GM18499 (cell line): ENCODE results near the gene C3orf22.
"Not testable (repeated sequence)": the region's sequence is repeated elsewhere in the genome, so short reads cannot be mapped to it uniquely, and the experiment has no call there.

Experiments
- ATAC-seq: cut with Tn5 transposase; IDR thresholded peaks from one replicate; pipeline ENCODE4 v1.9.1; 2021; ENCODE audit warnings: moderate number of reproducible peaks; ENCODE audit not compliant: insufficient read depth, unreplicated experiment

C3orf22 gene

DNA sequence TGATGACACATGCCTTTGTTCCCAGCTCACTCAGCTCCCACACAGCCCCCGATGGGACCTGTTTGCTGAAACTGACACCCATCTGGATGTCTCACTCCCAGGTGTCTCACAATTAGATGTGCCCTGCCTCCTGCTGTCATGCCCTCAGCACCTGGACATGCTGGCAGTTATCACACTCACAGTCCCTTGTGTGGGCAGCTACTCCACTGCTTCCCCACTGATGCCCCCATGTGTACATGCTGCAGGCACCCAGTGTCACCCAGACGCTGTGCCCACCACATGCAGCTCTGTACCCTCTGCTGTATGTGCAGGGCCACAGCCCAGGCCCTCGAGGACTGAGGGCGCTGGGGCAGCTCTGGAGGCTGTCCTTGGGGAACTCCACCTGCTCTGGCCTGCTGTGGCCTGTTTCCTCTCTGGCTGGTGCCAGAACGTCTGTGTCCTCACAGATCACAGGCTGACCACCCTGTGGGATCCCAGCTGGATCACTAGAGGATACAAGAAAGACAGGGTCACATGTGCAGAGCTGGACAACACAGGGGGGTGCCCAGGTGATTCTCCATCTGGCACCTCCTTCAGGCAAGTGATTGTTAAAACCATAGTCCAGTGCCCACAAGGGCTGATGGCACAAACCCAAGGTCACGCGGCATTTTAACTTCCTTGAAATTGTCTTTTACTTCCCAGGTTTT is 14.0 kb downstream of the C3orf22 start:
- no peak for ATAC-seq

DNA sequence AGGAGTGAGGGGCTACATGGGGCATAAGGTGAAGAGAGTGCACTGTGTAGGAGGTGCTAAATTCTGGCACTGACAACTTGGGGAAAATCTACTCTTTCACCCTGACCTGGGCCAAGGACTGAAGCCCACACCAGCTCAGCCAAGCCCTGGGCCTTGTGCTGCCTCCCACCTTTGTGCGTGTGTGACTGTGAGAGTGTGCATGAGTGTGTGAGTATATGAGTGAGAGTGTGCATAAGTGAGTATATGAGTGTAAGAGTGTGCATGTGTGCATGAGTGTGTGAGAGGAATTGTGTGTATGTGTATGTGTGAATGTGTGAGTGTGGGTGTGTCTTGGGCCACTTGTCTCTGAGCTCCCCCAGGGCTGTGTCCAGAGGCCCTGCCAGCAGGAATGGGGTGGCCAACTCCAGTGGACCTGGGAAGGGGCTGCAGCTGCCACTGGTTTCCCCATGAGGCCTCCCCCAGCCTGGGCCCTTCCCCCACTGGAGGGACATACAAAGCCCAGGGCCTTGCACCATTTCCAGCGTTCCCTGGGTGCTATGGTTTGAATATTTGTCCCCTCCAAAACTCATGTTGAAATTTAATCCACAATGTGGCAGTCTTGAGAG is 15.2 kb downstream of the C3orf22 start:
- no peak for ATAC-seq

DNA sequence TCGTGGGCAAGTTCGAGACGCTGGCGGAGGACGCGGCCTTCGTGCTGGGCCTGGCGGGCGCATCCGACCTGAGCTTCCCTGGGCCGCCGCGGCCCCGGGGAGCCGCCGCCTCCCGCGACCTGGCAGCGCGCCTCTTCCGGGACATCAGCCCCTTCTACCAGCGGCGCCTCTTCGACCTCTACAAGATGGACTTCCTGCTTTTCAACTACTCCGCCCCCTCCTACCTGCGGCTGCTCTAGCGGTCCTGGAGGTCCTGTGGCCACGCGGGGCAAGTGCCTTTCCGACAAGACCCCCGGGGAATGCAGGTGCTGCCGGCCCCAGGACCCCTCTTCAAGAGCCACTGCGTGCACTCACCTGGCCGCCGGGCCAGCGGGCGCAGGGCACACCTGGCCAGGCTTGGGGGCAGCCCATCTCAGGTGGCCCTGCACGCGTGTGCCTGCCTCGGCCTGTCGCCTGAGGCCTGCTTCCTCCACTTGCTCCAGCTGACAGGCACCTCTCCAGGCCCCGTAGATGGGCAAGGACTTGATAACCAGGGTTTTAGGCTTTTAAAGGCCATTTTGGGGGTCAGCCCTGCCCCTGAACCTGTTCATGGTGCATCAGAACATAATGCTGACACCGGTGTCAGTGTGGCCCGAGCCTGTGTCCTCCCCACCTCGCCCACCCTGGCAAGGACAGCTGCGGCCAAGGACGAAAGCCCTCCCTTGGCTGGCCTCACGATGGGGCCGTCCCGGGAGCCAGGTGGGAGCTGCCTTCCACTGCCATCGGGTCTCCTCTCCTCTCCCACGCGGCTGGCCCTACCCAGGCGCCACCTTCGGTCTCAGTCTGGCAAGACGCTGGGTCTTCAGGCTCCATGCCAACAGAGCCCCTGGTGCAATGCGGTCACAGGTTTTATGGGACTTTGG is 16.1 kb downstream of the C3orf22 start:
- ATAC-seq, result no peak

DNA sequence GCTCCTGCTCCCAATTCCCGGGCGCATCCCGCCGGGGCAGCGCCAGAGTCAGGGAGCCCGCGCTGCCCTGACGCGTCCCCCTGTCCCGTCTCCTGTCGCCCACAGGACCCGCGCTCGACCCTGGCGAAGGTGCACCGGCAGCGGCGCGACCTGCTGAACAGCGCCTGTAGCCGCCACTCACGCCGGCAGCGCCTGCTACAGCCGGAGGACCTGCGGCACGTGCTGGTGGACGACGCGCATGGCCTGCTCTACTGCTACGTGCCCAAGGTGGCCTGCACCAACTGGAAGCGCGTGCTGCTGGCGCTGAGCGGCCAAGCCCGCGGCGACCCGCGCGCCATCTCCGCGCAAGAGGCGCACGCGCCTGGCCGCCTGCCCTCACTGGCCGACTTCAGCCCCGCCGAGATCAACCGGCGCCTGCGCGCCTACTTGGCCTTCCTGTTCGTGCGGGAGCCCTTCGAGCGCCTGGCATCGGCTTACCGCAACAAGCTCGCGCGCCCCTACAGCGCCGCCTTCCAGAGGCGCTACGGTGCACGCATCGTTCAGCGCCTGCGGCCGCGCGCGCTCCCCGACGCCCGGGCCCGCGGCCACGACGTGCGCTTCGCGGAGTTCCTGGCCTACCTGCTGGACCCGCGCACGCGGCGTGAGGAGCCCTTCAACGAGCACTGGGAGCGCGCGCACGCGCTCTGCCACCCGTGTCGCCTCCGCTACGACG is 16.9 kb downstream of the C3orf22 start:
- ATAC-seq, result no peak

DNA sequence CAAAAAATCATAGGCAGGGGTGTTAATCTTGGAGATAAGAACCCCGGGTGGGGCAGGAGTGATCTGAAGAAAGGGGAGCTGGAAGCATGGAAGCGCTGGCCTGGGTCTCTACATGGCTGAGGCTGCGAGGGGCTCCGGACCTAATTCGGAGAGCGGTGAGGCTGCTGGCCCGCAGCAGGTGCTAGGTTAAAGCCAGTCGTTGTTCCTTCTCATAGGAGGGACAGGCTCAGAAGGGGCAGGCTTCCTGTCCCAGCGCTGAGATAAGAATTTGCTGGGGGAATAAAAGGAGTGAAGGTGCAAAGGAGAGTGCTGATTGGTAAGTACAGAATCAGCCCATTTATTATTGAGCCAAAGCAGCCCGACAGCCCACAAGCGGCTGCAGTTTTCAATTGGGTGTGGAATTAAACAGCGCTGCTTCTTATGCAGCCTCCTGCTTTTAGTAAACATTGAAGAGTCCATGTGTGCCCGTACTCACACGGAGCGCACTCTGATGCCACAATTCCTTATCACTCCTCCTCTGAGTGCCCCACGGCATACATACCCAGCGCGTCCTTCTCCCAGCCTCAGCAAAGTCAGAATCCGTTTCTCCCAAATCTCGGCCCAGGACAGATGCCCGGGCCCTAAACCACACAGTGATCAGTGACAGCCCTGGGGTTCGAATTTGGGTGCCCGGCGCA is 17.6 kb downstream of the C3orf22 start:
- no peak for ATAC-seq

DNA sequence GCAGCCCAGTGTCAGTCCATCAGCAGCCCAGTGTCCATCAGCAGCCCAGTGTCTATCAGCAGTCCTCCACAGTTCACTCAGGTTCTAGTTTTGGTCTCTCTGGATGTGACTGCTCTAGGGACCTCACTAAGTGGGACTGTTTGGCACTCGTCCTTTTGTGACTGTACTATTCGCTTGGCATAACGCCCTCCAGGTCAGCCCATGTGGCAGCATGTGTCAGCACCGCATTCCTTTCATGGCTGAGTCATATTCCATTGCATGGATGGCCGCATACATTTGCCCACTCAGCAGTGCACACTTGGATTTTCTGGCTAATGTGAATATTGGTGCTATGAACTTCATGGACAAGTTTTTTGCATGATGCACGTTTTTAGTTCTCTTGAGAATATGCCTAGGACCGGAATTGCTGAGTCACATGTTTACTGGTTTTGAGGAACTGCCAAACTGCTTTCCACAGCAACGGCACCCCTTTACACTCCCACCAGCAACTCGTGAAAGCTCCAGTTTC is 18.3 kb downstream of the C3orf22 start:
- no peak for ATAC-seq

DNA sequence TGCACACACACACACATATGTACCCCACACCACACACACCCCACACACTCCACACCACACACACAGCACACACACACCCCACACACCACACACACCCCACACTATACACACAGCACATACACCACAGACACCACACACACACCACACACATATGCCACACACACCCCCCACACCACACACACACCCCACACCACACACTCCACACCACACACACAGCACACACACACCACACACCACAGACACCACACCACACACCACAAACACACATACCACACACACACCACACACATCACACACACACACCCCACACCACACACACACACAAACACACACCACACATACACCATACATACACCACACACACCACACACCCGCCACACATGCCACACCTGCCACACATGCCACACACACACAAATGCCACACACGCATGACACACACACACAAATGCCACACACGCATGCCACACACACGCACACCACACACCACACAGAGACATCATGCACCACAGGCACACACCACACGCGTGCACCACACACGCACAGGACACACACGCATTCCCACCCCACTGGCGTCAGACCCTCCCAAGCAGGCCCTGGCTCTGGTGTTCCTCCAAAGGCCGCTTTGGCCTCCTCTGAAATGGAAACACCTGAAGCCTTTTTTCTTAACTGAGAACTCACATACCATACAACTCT is 19.0 kb downstream of the C3orf22 start:
- no peak for ATAC-seq

DNA sequence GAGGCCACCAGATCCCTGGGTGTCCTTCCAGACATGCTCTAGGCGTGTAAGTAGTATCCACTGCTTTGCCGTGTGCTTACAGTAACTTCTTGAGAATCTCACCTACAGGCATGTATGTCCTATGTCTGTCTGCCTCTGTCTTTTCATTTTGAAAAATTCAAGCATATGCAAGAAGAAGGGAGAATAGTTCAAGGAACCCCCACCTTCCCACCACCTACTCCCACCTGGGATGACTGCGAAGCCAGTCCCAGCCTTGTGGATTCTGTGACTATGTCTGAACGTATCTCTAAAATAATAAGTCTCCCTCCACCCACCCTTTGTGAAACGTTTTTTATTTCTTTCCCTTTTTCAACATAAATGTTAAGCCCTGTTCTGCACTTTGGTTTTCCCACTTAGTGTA is 19.8 kb downstream of the C3orf22 start:
- no peak for ATAC-seq

DNA sequence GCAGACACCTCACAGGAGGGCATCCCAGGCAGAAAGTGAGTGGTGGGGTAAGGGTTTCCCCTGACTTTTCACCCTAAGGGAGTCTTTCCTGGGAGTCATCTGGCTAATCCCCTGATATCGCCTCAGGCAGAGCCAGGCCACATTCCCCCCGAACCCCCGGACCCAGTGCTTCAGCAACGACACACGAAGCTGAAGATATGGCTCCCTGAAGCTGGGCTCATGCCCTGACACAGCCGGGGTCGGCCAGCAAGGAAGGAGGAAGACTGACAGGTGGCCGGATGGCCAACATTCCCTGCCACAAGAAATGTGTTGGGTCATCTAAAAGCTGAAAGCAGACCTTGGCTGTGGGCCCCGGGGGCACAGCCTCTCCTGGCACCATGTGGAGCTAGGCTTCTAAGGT is 20.4 kb downstream of the C3orf22 start:
- no peak for ATAC-seq

DNA sequence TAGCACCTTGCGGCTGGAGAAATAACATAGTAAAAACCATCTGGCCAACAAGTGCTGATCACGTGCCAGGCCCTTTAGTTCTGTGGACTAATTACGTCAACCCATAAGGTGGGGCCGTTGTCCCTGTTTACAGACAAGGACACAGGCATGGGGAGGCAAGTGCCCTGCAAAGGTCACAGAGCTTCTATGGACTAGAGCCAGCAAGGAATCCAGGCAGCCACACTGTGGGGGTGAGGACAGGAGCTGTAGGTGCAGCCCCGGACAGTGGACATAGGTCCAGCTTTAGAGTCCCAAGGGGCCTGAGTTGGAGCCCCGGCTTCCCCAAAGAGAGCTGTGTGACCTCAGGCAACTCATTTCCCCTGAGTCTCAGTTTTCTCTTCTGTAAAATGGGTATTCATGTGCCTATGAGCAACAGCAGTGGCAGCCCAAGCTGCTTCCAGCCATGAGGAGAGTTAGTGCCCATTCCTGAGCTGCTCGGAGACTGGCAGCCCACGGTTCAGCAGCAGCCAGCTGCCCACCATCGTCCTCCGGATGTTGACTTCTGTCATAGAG is 20.9 kb downstream of the C3orf22 start:
- no peak for ATAC-seq

DNA sequence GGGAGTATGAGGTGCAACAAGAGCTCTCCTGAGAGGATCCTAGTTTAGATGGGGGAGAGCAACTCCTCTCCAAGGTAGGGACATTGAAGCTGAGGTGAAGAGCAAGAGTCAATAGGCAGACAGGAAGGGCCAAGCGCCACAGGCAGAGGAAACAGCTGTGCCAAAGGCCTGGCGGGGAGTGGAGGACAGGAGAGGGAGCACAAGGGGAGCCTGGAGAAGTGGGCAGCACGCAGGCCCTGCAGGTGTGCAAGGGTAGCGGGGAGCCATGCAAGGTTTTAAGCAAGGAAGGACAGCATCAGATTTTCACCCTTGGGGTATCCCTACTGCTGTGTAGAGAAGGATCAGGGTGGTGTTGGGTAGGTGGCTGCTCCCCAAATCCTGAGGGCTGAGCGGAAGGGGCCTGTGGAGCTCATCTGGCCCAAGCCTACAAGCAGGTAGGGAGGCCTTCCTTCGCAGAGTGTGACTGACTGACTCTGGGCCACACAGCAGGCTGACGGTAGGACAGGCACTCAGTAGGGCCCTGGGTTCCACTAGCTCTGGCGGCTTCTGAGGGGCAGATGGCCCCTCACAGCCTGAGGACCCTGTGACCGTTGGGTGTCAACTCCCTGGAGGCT is 21.5 kb downstream of the C3orf22 start:
- no peak for ATAC-seq

DNA sequence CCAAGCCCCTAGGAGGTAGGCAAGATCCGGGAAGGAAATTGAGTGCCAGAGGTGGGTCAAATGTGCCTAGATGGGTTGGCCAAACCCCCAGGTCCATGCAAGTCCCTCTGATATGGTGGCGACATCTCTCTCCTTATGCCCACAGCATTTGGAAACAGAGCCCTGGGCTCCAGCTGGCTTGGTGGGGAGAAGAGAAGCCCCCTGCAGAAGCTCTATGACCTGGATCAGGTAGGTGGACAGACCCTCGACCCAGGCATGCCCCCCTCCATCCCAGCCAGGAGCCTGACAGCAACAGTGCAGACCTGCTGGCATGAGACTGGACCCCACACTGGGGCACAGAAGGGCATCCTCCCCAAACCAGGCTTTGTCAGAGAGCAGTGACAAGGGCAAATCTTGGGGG is 22.6 kb downstream of the C3orf22 start:
- ATAC-seq, result no peak

DNA sequence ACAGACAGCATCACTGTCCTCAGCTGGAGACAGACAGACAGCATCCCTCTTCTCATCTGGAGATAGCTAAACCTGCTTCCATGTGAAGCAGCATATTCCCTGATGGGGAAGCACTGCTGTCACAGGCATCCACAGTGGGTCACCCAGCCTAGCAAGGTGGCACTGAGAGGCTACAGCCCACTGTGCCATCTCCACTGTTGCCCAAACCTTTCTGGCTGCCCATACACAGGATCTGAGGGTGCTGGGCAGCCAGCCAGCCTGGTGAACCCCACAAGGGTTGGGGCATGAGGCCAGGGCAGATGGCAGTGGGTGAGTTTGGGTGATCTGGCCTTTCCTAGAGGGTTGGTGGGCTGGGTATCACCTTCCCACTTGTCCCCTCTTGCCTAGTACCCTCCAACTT is 23.1 kb downstream of the C3orf22 start:
- no peak for ATAC-seq

DNA sequence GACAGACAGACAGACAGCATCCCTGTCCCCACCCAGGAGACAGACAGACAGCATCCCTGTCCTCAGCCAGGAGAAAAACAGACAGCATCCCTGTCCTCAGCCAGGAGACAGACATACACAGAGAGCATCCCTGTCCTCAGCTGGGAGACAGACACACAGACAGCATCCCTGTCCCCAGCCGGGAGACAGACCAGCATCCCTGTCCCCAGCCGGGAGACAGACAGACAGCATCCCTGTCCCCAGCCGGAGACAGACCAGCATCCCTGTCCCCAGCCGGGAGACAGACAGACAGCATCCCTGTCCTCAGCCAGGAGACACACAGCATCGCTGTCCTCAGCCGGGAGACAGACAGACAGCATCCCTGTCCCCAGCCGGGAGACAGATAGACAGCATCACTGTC is 24.0 kb downstream of the C3orf22 start:
- ATAC-seq, result not testable (repeated sequence)

DNA sequence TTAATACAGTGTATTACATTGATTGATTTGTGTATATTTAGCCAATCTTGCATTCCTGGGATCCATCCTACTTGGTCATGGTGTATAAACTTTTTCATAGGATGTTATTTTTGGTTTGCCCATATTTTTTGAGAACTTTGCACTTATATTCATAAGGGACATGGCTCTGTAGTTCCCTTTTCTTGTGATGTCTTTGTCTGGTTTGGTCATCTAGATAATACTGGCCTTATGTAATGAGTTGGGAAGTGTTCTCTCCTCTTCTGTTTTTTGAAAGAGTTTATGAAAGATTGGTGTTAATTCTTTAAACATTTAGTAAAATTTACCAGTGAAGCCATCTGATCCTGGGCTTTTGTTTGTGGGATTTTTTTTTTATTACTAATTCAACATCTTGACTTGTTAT is 25.2 kb downstream of the C3orf22 start:
- no peak for ATAC-seq

DNA sequence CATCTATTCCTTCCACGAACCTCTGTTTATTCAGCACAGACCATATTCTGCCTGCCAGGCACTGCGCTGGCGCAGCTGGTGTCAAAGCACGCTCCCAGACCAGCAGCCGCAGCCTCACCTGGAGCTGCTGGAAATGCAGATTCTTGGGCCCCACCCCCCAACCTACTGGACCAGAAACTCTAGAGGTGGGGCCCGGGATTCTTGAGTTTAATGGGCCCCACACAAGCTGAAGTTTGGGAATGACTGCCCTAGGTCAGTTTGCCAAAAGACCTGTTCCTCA is 27.7 kb downstream of the C3orf22 start:
- no peak for ATAC-seq

DNA sequence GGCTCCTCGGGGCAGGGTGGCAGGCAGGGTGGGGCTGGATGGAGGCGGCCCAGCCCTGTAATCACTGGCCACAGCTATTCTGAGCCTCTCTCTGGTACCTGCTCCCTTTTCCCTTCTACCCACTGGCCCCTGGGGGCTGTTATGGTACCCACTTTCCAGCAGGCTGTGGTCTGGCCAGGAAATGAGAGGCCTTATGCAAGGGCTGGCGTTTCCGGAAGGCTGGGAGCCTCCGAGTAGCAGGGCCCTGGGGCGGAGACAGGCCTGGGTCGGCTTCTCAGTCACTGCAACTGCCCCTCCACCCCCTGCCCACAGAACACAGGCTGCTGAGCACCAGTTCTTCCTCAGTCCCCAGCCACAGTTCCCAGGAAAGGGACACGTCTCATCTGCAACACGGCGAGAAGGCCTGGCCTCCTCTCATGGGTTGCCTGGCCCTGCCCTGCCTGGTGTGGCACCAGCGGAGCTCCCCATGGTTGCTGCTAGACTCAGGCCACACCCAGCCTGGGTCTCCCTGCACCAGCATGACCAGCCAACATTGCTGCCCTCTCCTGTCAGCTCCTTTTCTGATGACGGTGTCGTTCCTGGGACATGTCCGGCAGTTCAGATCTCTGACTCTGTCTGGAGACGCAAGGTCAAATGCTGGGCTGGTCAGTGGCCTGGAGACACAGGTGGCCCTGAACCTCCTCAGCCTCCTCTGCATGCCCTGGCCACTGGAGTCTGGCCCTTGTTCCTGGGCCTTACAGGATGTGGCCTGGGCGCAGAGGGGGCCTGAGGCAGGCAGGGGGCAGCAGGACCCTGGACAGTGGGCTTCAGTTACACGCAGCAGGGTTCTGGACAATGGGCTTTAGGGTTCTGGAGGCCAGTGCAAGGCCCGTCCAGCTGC is 28.3 kb downstream of the C3orf22 start:
- ATAC-seq, result no peak

DNA sequence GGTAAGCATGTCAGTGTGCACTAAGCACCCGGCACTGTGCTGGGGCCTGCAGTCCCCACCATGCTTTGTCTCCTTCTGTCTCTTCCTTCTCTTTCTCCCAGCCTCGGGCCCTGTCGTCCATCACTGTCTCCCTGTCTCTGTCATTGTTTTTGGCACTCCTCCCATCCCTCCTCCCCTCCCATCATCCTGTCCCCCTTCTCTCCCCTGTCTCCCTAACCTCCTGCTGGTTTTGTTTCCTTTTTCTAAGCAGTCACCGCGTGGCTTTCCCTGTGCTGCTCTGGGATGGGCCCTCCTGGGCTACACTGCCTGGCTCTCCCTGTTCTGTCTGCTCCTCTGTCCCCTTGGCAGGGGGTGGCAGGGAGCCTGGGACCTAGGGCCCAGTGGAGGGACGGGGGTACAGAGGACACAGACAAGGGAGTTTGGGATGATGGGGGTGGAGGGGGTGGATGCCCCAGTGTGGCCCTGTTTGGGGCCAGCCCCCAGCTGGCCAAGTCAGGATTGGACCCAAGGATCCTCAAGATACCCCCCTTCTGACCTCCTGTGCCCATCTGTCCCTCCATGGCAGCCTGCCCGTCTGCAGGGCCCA is 29.1 kb downstream of the C3orf22 start:
- no peak for ATAC-seq
